ENCODE results near the gene ST3GAL6. TPM values are rescaled to one million over a fixed set of nuclear protein-coding genes. Genes with fewer than 3 reads are reported as not detected.

The ST3GAL6 gene
- total RNA-seq, 1 donor from 2014 or later, result 16.0 TPM

GRCh38 chr3:98764472-98764884 lies 1.3 kb downstream of the ST3GAL6 start:
- Mint-ChIP-seq H3K4me3 (no peak overlapping the region), H3K27me3 (ENCODE audit: low read depth) (no peaks in the 10 kb centered on the region), H3K36me3 (ENCODE audit: low read depth) (peaks cover 2% of the 10 kb centered on the region), H3K27ac (ENCODE audit: unreplicated experiment) (no peak overlapping the region), H3K9me3 (no peaks in the 10 kb centered on the region), H3K4me1 (peaks cover 63% of the 10 kb centered on the region)
- no peak for TF ChIP-seq CTCF (conservative IDR thresholded peaks at IDR 0.05)
- DNase-seq (ENCODE audit: low read depth, low spot score), result no peak

- no peaks in the 10 kb centered on the region for H3K27me3 Mint-ChIP-seq (ENCODE audit: low read depth)
- no peak for DNase-seq (ENCODE audit: low read depth, low spot score)
- no peak for TF ChIP-seq CTCF (conservative IDR thresholded peaks at IDR 0.05)
- H3K36me3 Mint-ChIP-seq (ENCODE audit: low read depth), result peaks cover 2% of the 10 kb centered on the region
- peaks cover 64% of the 10 kb centered on the region for H3K4me1 Mint-ChIP-seq
- H3K9me3 Mint-ChIP-seq, result no peaks in the 10 kb centered on the region
- no peak overlapping the region for H3K27ac Mint-ChIP-seq (ENCODE audit: unreplicated experiment)
- no peak overlapping the region for H3K4me3 Mint-ChIP-seq
Measured at GRCh38 chr3:98765721-98766120, 2.6 kb downstream of the ST3GAL6 start.

- DNase-seq (ENCODE audit: low read depth, low spot score), result no peak
- TF ChIP-seq CTCF (conservative IDR thresholded peaks at IDR 0.05), result no peak
- Mint-ChIP-seq H3K4me1 (peaks cover 67% of the 10 kb centered on the region), H3K9me3 (no peaks in the 10 kb centered on the region), H3K36me3 (ENCODE audit: low read depth) (peaks cover 2% of the 10 kb centered on the region), H3K27me3 (ENCODE audit: low read depth) (no peaks in the 10 kb centered on the region), H3K27ac (ENCODE audit: unreplicated experiment) (no peak overlapping the region), H3K4me3 (no peak overlapping the region)
Measured at GRCh38 chr3:98766924-98767323, 3.8 kb downstream of the ST3GAL6 start.

- Mint-ChIP-seq H3K27ac (ENCODE audit: unreplicated experiment) (peak overlapping the region; percentile 36), H3K36me3 (ENCODE audit: low read depth) (no peaks in the 10 kb centered on the region), H3K4me1 (peaks cover 52% of the 10 kb centered on the region), H3K4me3 (peak overlapping the region; percentile 36), H3K27me3 (ENCODE audit: low read depth) (no peaks in the 10 kb centered on the region), H3K9me3 (no peaks in the 10 kb centered on the region)
- TF ChIP-seq CTCF (conservative IDR thresholded peaks at IDR 0.05), result no peak
- DNase-seq (ENCODE audit: low read depth, low spot score), result no peak
Measured at GRCh38 chr3:98768961-98769360, 5.8 kb downstream of the ST3GAL6 start.

GRCh38 chr3:98769448-98769847 lies 6.3 kb downstream of the ST3GAL6 start:
- Mint-ChIP-seq H3K27ac (ENCODE audit: unreplicated experiment) (peak overlapping the region; percentile 36), H3K36me3 (ENCODE audit: low read depth) (no peaks in the 10 kb centered on the region), H3K4me1 (peaks cover 48% of the 10 kb centered on the region), H3K27me3 (ENCODE audit: low read depth) (no peaks in the 10 kb centered on the region), H3K9me3 (no peaks in the 10 kb centered on the region), H3K4me3 (no peak overlapping the region)
- DNase-seq (ENCODE audit: low read depth, low spot score), result no peak
- TF ChIP-seq CTCF (conservative IDR thresholded peaks at IDR 0.05), result no peak

Data from neural crest cell (in vitro differentiated cells).